GM19351 (cell line): ENCODE results near the gene GSTA3.
"Not testable (repeated sequence)": the region's sequence is repeated elsewhere in the genome, so short reads cannot be mapped to it uniquely, and the experiment has no call there.

Source experiments
- ATAC-seq: cut with Tn5 transposase; IDR thresholded peaks from one replicate; pipeline ENCODE4 v1.9.1; 2021; ENCODE audit warnings: mild to moderate bottlenecking, moderate library complexity; ENCODE audit not compliant: unreplicated experiment

The GSTA3 gene

GRCh38 chr6:52909531-52909930 is at the start of gene GSTA3:
Gene GSTA3, minus strand, starts transcription at chr6:52909698. Its CDS starts 3,864 bp downstream, at chr6:52905834.
- ATAC-seq: no peak

- no peak for ATAC-seq
Measured at GRCh38 chr6:52958546-52959255, 49.2 kb upstream of the GSTA3 start.

- no peak for ATAC-seq
Measured at GRCh38 chr6:52955871-52956270, 46.4 kb upstream of the GSTA3 start.

GRCh38 chr6:52953911-52954839 is 44.7 kb upstream of the GSTA3 start:
- peak; percentile 64 for ATAC-seq

- ATAC-seq: no peak
Measured at GRCh38 chr6:52946306-52946705, 36.8 kb upstream of the GSTA3 start.

GRCh38 chr6:52942821-52943220 is 33.3 kb upstream of the GSTA3 start:
- not testable (repeated sequence) for ATAC-seq

GRCh38 chr6:52942221-52942620 is 32.7 kb upstream of the GSTA3 start:
- ATAC-seq: no peak

GRCh38 chr6:52937908-52938307 is 28.4 kb upstream of the GSTA3 start:
- no peak for ATAC-seq

GRCh38 chr6:52933778-52934177 is 24.3 kb upstream of the GSTA3 start:
- no peak for ATAC-seq

- ATAC-seq: no peak
Measured at GRCh38 chr6:52931351-52931750, 21.9 kb upstream of the GSTA3 start.

- ATAC-seq: no peak
Measured at GRCh38 chr6:52929321-52930164, 20.0 kb upstream of the GSTA3 start.

- ATAC-seq: no peak
Measured at GRCh38 chr6:52927451-52927850, 18.0 kb upstream of the GSTA3 start.

GRCh38 chr6:52925919-52926792 is 16.7 kb upstream of the GSTA3 start:
- no peak for ATAC-seq

GRCh38 chr6:52925042-52925441 is 15.5 kb upstream of the GSTA3 start:
- no peak for ATAC-seq

- ATAC-seq: not testable (repeated sequence)
Measured at GRCh38 chr6:52923689-52924088, 14.2 kb upstream of the GSTA3 start.

- no peak for ATAC-seq
Measured at GRCh38 chr6:52922161-52922560, 12.7 kb upstream of the GSTA3 start.

GRCh38 chr6:52921743-52922142 is 12.2 kb upstream of the GSTA3 start:
- ATAC-seq: no peak

- not testable (repeated sequence) for ATAC-seq
Measured at GRCh38 chr6:52919511-52919910, 10.0 kb upstream of the GSTA3 start.

GRCh38 chr6:52918771-52919170 is 9.3 kb upstream of the GSTA3 start:
- not testable (repeated sequence) for ATAC-seq
